ENCODE data around the gene CR1L. TPM values are rescaled to one million over a fixed set of nuclear protein-coding genes. Genes with fewer than 3 reads are reported as not detected.

The CR1L gene
- total and polyA plus RNA-seq, 9 of the 15 experiments (the other 6 are each of a cell fraction or from before 2014, with no cell fraction given) = 10.1 to 74.8 (median 34.3) TPM

- TF ChIP-seq, protein P1, sequence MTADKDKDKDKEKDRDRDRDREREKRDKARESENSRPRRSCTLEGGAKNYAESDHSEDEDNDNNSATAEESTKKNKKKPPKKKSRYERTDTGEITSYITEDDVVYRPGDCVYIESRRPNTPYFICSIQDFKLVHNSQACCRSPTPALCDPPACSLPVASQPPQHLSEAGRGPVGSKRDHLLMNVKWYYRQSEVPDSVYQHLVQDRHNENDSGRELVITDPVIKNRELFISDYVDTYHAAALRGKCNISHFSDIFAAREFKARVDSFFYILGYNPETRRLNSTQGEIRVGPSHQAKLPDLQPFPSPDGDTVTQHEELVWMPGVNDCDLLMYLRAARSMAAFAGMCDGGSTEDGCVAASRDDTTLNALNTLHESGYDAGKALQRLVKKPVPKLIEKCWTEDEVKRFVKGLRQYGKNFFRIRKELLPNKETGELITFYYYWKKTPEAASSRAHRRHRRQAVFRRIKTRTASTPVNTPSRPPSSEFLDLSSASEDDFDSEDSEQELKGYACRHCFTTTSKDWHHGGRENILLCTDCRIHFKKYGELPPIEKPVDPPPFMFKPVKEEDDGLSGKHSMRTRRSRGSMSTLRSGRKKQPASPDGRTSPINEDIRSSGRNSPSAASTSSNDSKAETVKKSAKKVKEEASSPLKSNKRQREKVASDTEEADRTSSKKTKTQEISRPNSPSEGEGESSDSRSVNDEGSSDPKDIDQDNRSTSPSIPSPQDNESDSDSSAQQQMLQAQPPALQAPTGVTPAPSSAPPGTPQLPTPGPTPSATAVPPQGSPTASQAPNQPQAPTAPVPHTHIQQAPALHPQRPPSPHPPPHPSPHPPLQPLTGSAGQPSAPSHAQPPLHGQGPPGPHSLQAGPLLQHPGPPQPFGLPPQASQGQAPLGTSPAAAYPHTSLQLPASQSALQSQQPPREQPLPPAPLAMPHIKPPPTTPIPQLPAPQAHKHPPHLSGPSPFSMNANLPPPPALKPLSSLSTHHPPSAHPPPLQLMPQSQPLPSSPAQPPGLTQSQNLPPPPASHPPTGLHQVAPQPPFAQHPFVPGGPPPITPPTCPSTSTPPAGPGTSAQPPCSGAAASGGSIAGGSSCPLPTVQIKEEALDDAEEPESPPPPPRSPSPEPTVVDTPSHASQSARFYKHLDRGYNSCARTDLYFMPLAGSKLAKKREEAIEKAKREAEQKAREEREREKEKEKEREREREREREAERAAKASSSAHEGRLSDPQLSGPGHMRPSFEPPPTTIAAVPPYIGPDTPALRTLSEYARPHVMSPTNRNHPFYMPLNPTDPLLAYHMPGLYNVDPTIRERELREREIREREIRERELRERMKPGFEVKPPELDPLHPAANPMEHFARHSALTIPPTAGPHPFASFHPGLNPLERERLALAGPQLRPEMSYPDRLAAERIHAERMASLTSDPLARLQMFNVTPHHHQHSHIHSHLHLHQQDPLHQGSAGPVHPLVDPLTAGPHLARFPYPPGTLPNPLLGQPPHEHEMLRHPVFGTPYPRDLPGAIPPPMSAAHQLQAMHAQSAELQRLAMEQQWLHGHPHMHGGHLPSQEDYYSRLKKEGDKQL (CRISPR knock-in tag; IDR thresholded peaks at IDR 0.05; ENCODE audit: borderline replicate concordance) = 0 out of 2 replicates have a peak, but pooled peaks have one; percentile 78
- TF ChIP-seq WHSC1 (IDR thresholded peaks at IDR 0.05; ENCODE audit: low read length) (no peak), U2AF2 (optimal IDR thresholded peaks at IDR 0.05; ENCODE audit: low read depth, low read length) (no peak), ZNF316 (IDR thresholded peaks at IDR 0.05) (no peak), NFATC3 (IDR thresholded peaks at IDR 0.05) (0 out of 2 replicates have a peak, but pooled peaks have one; percentile 34), HNRNPK (IDR thresholded peaks at IDR 0.05; ENCODE audit: low read depth, low read length, poor library complexity, severe bottlenecking) (no peak), TEAD4 (IDR thresholded peaks at IDR 0.05; ENCODE audit: low read length) (0 out of 2 replicates have a peak, but pooled peaks have one; percentile 6), TEAD4 (CRISPR knock-in tag; IDR thresholded peaks at IDR 0.05; ENCODE audit: borderline replicate concordance) (no peak), ARHGAP35 (IDR thresholded peaks at IDR 0.05; ENCODE audit: partially characterized antibody) (no peak), MBD2 (IDR thresholded peaks at IDR 0.05; ENCODE audit: borderline replicate concordance, low read depth) (peak; percentile 69; the same call in 1 of the 2 replicates), KHSRP (IDR thresholded peaks at IDR 0.05) (no peak), NR4A1 (CRISPR knock-in tag; IDR thresholded peaks at IDR 0.05) (no peak), NR4A1 (tag; IDR thresholded peaks at IDR 0.05) (no peak), MED1 (CRISPR knock-in tag; IDR thresholded peaks at IDR 0.05; ENCODE audit: borderline replicate concordance) (no peak), TAF9B (IDR thresholded peaks at IDR 0.05; ENCODE audit: partially characterized antibody) (peak; percentile 83), FUS (optimal IDR thresholded peaks at IDR 0.05; ENCODE audit: low read depth, low read length) (no peak), RBM39 (optimal IDR thresholded peaks at IDR 0.05; ENCODE audit: low read depth, low read length) (no peak), ZNF274 (IDR thresholded peaks at IDR 0.05; ENCODE audit: borderline replicate concordance, low read depth, low read length) (no peak), ZNF324 (CRISPR knock-in tag; IDR thresholded peaks at IDR 0.05) (no peak), ZNF282 (CRISPR knock-in tag; IDR thresholded peaks at IDR 0.05) (no peak)
- TF ChIP-seq, protein P2, sequence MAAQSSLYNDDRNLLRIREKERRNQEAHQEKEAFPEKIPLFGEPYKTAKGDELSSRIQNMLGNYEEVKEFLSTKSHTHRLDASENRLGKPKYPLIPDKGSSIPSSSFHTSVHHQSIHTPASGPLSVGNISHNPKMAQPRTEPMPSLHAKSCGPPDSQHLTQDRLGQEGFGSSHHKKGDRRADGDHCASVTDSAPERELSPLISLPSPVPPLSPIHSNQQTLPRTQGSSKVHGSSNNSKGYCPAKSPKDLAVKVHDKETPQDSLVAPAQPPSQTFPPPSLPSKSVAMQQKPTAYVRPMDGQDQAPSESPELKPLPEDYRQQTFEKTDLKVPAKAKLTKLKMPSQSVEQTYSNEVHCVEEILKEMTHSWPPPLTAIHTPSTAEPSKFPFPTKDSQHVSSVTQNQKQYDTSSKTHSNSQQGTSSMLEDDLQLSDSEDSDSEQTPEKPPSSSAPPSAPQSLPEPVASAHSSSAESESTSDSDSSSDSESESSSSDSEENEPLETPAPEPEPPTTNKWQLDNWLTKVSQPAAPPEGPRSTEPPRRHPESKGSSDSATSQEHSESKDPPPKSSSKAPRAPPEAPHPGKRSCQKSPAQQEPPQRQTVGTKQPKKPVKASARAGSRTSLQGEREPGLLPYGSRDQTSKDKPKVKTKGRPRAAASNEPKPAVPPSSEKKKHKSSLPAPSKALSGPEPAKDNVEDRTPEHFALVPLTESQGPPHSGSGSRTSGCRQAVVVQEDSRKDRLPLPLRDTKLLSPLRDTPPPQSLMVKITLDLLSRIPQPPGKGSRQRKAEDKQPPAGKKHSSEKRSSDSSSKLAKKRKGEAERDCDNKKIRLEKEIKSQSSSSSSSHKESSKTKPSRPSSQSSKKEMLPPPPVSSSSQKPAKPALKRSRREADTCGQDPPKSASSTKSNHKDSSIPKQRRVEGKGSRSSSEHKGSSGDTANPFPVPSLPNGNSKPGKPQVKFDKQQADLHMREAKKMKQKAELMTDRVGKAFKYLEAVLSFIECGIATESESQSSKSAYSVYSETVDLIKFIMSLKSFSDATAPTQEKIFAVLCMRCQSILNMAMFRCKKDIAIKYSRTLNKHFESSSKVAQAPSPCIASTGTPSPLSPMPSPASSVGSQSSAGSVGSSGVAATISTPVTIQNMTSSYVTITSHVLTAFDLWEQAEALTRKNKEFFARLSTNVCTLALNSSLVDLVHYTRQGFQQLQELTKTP (IDR thresholded peaks at IDR 0.05; ENCODE audit: low read depth in 1 of 2, partially characterized antibody in 2 of 2) = peak in 1 of 2 experiments; percentile 34
Observed at GRCh38 chr1:207751790-207752455, 107.0 kb downstream of the CR1L start, which contains the start of gene CD46 (continued).

All from K562 (cell line).